Thyroid gland (tissue), 4 donors: ENCODE results near the gene STK31.

ENCODE experiments used
- CTCF ChIP-seq, 6 experiments: fragments of 200-600 bp in 3 of 6; fragments of 450-650 bp in 3 of 6; sonication (generic) in 3 of 6; IDR thresholded peaks; one replicate each; pipeline ENCODE4 v1.5.1; 2016 to 2019; ENCODE audit warnings: antibody characterized with exemption in 6 of 6, mild to moderate bottlenecking in 2 of 6, inconsistent platforms in 1 of 6, moderate library complexity in 1 of 6
- POLR2A ChIP-seq, 2 donors: fragments of 450-650 bp; IDR thresholded peaks; one replicate each; pipeline ENCODE4 v1.6.1; 2017; ENCODE audit warnings: antibody characterized with exemption in 2 of 2, mild to moderate bottlenecking in 2 of 2, moderate library complexity in 1 of 2

- no peak for TF ChIP-seq CTCF (IDR thresholded peaks at IDR 0.05)
- no peak for TF ChIP-seq POLR2A (IDR thresholded peaks at IDR 0.05)
Observed at GRCh38 chr7:23767514-23767913, 57.5 kb downstream of the STK31 start.
